WTC11 (cell line): ENCODE results near the gene ESR2. TPM values are rescaled to one million over a fixed set of nuclear protein-coding genes. Genes with fewer than 3 reads are reported as not detected.

Source experiments
- ATAC-seq: fragments of 200-7000 bp; cut with Tn5 transposase; 2 replicates; pipeline ENCODE4 v1.10.0; 2021; ENCODE audit warnings: mild to moderate bottlenecking, moderate library complexity
- CTCF ChIA-PET: fragments of 300-600 bp; sonication (Branson Sonifier 250); formaldehyde crosslinking; loops from one replicate; lab custom pipeline; 2021; ENCODE audit warnings: antibody characterized with exemption; lab: Charles Lee
- POLR2A ChIA-PET: fragments of 350-600 bp; sonication (Branson Sonifier 250); formaldehyde crosslinking; loops from one replicate; lab custom pipeline; 2021; ENCODE audit warnings: antibody characterized with exemption; lab: Charles Lee
- DNase-seq: peaks from one replicate; pipeline ENCODE4 v3.0.0; 2021; ENCODE audit warnings: low spot score
- H3K27ac Mint-ChIP-seq: 2 replicates; pipeline ENCODE4 v1.8.0; 2021; ENCODE audit warnings: mixed read lengths
- H3K27me3 Mint-ChIP-seq: 2 replicates; pipeline ENCODE4 v1.8.0; 2021; ENCODE audit warnings: low read depth, mild to moderate bottlenecking, moderate library complexity, mixed read lengths
- H3K36me3 Mint-ChIP-seq: 2 replicates; pipeline ENCODE4 v1.8.0; 2021; ENCODE audit warnings: mixed read lengths
- H3K4me1 Mint-ChIP-seq: 2 replicates; pipeline ENCODE4 v1.8.0; 2022; ENCODE audit warnings: mixed read lengths
- H3K4me3 Mint-ChIP-seq: 2 replicates; pipeline ENCODE4 v1.8.0; 2021; ENCODE audit warnings: mild to moderate bottlenecking, moderate library complexity, mixed read lengths
- H3K9me3 Mint-ChIP-seq: 2 replicates; pipeline ENCODE4 v1.8.0; 2021; ENCODE audit warnings: mixed read lengths
- ATF3 ChIP-seq: sonication (generic); formaldehyde crosslinking; conservative IDR thresholded peaks from 2 replicates; pipeline ENCODE4 v1.8.1; 2022; ENCODE audit warnings: mild to moderate bottlenecking, missing genetic modification reagents
- ATF6 ChIP-seq: sonication (generic); formaldehyde crosslinking; IDR thresholded peaks from 2 replicates; pipeline ENCODE4 v1.8.1; 2023; ENCODE audit warnings: mild to moderate bottlenecking, missing genetic modification reagents
- CBFB ChIP-seq: sonication (generic); formaldehyde crosslinking; IDR thresholded peaks from 2 replicates; pipeline ENCODE4 v1.8.1; 2022; ENCODE audit warnings: mild to moderate bottlenecking, low read depth, missing genetic modification reagents
- CREM ChIP-seq: sonication (generic); formaldehyde crosslinking; IDR thresholded peaks from 2 replicates; pipeline ENCODE4 v1.8.1; 2022; ENCODE audit warnings: mild to moderate bottlenecking, missing genetic modification reagents, moderate library complexity
- ERG ChIP-seq: fragments of 250-450 bp; sonication (Bioruptor Pico); IDR thresholded peaks from 2 replicates; pipeline ENCODE4 v1.8.0; 2021; ENCODE audit warnings: mild to moderate bottlenecking
- ESRRA ChIP-seq: sonication (generic); formaldehyde crosslinking; IDR thresholded peaks from 2 replicates; pipeline ENCODE4 v1.8.1; 2022; ENCODE audit warnings: mild to moderate bottlenecking, missing genetic modification reagents, borderline replicate concordance
- ETV6 ChIP-seq: sonication (generic); formaldehyde crosslinking; IDR thresholded peaks from 2 replicates; pipeline ENCODE4 v1.8.1; 2022; ENCODE audit warnings: mild to moderate bottlenecking, missing genetic modification reagents
- FOXK1 ChIP-seq: sonication (generic); formaldehyde crosslinking; IDR thresholded peaks from 2 replicates; pipeline ENCODE4 v1.8.0; 2022; ENCODE audit warnings: mild to moderate bottlenecking, moderate library complexity, missing genetic modification reagents
- GTF2I ChIP-seq: fragments of 250-450 bp; sonication (Bioruptor Pico); conservative IDR thresholded peaks from 2 replicates; pipeline ENCODE4 v1.4.0; 2021; ENCODE audit warnings: mild to moderate bottlenecking
- NR1H2 ChIP-seq: sonication (generic); formaldehyde crosslinking; IDR thresholded peaks from 2 replicates; pipeline ENCODE4 v1.9.0; 2021; ENCODE audit warnings: mild to moderate bottlenecking, moderate library complexity, missing genetic modification reagents
- PRRX2 ChIP-seq: fragments of 250-450 bp; sonication (Bioruptor Pico); IDR thresholded peaks from 2 replicates; pipeline ENCODE4 v1.8.0; 2021; ENCODE audit warnings: mild to moderate bottlenecking
- SMAD3 ChIP-seq: sonication (generic); formaldehyde crosslinking; IDR thresholded peaks from 2 replicates; pipeline ENCODE4 v1.8.0; 2022; ENCODE audit warnings: missing genetic modification reagents, mild to moderate bottlenecking, borderline replicate concordance
- SOX15 ChIP-seq: fragments of 250-450 bp; sonication (Bioruptor Pico); IDR thresholded peaks from 2 replicates; pipeline ENCODE4 v1.9.0; 2021; ENCODE audit warnings: mild to moderate bottlenecking
- TEAD1 ChIP-seq: sonication (generic); formaldehyde crosslinking; IDR thresholded peaks from 2 replicates; pipeline ENCODE4 v1.8.0; 2022; ENCODE audit warnings: mild to moderate bottlenecking, missing genetic modification reagents
- TEAD4 ChIP-seq: sonication (generic); formaldehyde crosslinking; IDR thresholded peaks from 2 replicates; pipeline ENCODE4 v1.8.0; 2022; ENCODE audit warnings: mild to moderate bottlenecking, missing genetic modification reagents
- USF1 ChIP-seq: sonication (generic); formaldehyde crosslinking; IDR thresholded peaks from 2 replicates; pipeline ENCODE4 v1.8.0; 2022; ENCODE audit warnings: mild to moderate bottlenecking, missing genetic modification reagents
- ZBTB21 ChIP-seq: sonication (generic); formaldehyde crosslinking; IDR thresholded peaks from 2 replicates; pipeline ENCODE4 v1.8.1; 2023; ENCODE audit warnings: mild to moderate bottlenecking, missing genetic modification reagents, borderline replicate concordance
- ZNF121 ChIP-seq: sonication (generic); formaldehyde crosslinking; IDR thresholded peaks from 2 replicates; pipeline ENCODE4 v1.8.0; 2023; ENCODE audit warnings: missing genetic modification reagents
- ZNF219 ChIP-seq: sonication (generic); formaldehyde crosslinking; IDR thresholded peaks from 2 replicates; pipeline ENCODE4 v1.8.0; 2023; ENCODE audit warnings: missing genetic modification reagents, mild to moderate bottlenecking, borderline replicate concordance
- ZNF317 ChIP-seq: sonication (generic); formaldehyde crosslinking; IDR thresholded peaks from 2 replicates; pipeline ENCODE4 v1.8.1; 2023; ENCODE audit warnings: low read depth, mild to moderate bottlenecking, moderate library complexity, missing genetic modification reagents, borderline replicate concordance
- ZNF532 ChIP-seq: fragments of 250-450 bp; sonication (Bioruptor Pico); IDR thresholded peaks from 2 replicates; pipeline ENCODE4 v1.9.0; 2021; ENCODE audit warnings: mild to moderate bottlenecking, borderline replicate concordance
- total RNA-seq: library from RNA; stranded (reverse); gene quantifications from 3 replicates; pipeline ENCODE4 v1.2.3, GENCODE V29; 2021
- TF ChIP-seq, protein P1 (sequence below): sonication (generic); formaldehyde crosslinking; IDR thresholded peaks from 2 replicates; pipeline ENCODE4 v1.8.1; 2023; ENCODE audit warnings: mild to moderate bottlenecking, missing genetic modification reagents
- TF ChIP-seq, protein P2 (sequence below): fragments of 250-450 bp; sonication (Bioruptor Pico); conservative IDR thresholded peaks from 2 replicates; pipeline ENCODE4 v1.9.0; 2021; ENCODE audit warnings: mild to moderate bottlenecking

The ESR2 gene
- total RNA-seq, 1 experiment from 2014 or later, result 0.50 TPM

GRCh38 chr14:64201296-64201695 is 92.9 kb downstream of the ESR2 start:
- ATAC-seq (no peak), DNase-seq (no peak)
- Mint-ChIP-seq H3K9me3 (no peaks in the 10 kb centered on the region), H3K36me3 (peaks cover 7% of the 10 kb centered on the region; the same call in 1 of the 2 replicates), H3K27ac (peak overlapping the region; percentile 76), H3K27me3 (no peaks in the 10 kb centered on the region), H3K4me3 (no peak overlapping the region), H3K4me1 (peaks cover 56% of the 10 kb centered on the region)
- TF ChIP-seq PRRX2 (CRISPR knock-in tag) (no peak), FOXK1 (CRISPR knock-in tag) (no peak), TEAD1 (CRISPR knock-in tag) (no peak), GTF2I (no peak), ESRRA (no peak), ZNF121 (CRISPR knock-in tag) (no peak), NR1H2 (no peak), ZNF317 (CRISPR knock-in tag) (no peak), ETV6 (CRISPR knock-in tag) (no peak), ZNF532 (CRISPR knock-in tag) (no peak), SMAD3 (CRISPR knock-in tag) (no peak), ZBTB21 (CRISPR knock-in tag) (no peak), ATF6 (CRISPR knock-in tag) (no peak), ATF3 (CRISPR knock-in tag) (no peak)
- TF ChIP-seq, protein P1, sequence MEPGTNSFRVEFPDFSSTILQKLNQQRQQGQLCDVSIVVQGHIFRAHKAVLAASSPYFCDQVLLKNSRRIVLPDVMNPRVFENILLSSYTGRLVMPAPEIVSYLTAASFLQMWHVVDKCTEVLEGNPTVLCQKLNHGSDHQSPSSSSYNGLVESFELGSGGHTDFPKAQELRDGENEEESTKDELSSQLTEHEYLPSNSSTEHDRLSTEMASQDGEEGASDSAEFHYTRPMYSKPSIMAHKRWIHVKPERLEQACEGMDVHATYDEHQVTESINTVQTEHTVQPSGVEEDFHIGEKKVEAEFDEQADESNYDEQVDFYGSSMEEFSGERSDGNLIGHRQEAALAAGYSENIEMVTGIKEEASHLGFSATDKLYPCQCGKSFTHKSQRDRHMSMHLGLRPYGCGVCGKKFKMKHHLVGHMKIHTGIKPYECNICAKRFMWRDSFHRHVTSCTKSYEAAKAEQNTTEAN (CRISPR knock-in tag), result no peak
- TF ChIP-seq, protein P2, sequence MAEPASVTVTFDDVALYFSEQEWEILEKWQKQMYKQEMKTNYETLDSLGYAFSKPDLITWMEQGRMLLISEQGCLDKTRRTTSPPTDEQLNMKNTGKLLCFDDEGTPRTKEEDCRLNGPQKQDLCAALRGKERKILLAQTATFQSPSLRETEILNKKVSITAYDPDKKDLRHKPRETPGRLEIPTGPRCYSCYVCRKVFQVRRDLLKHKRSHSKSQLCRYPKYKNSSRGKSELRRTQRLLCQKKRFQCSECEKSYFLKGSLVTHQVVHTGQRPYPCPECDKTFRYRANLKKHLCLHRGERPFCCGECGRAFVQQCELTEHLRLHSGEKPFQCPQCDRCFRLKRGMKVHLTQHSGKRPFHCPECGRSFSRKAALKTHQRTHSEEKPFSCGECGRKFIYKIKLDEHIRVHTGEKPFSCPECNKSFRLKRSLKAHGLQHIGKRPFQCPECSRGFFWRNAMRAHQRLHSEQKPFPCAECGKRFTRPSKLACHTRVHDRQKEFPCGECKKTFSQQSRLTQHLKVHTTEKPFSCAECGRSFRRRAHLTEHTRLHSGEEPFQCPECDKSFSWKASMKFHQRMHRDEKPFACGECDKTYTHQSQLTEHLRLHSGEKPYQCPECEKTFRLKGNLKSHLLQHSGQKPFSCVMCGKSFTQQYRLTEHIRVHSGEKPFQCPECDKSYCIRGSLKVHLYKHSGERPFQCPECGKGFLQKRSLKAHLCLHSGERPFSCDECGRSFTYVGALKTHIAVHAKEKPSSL (CRISPR knock-in tag), result no peak
- ChIA-PET POLR2A (no interaction called here), CTCF (no interaction called here)

DNA sequence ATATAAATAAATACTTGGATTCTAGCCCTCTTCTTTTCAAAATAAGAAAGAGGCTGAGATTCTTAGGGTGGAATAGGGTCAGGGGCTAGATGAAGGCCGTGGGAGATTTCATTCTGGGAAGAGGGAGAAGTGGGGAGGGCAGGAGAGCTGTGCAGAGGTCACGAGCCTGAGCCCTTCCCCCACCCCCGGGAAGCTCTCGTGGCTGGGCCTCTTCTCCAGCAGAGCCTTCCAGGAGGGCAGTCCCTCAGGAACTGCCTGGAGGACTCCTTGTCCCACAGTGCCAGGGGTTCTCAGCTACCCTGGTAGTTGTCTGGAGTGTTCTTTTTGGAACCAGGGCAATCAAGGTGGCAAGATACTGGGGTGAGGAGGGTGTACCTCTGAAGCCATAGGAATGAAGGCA is 94.0 kb downstream of the ESR2 start:
- Mint-ChIP-seq H3K27ac (0 out of 2 replicates have a peak overlapping the region, but pooled peaks have one; percentile 7), H3K27me3 (no peaks in the 10 kb centered on the region), H3K36me3 (peaks cover 7% of the 10 kb centered on the region; the same call in 1 of the 2 replicates), H3K4me3 (no peak overlapping the region), H3K4me1 (peaks cover 59% of the 10 kb centered on the region), H3K9me3 (no peaks in the 10 kb centered on the region)
- ChIA-PET CTCF (interaction anchor here (1.2 kb wide), 1 partner anchor 94 kb away, joined by 3 read pairs; the partner anchor contains the start of gene ESR2), POLR2A (no interaction called here)
- ATAC-seq (peak; percentile 39), DNase-seq (no peak)
- no peak for TF ChIP-seq ZNF219 (CRISPR knock-in tag)
- no peak for TF ChIP-seq CBFB (CRISPR knock-in tag)
- TF ChIP-seq CREM, result no peak
- no peak for TF ChIP-seq USF1 (CRISPR knock-in tag)
- no peak for TF ChIP-seq SOX15
- TF ChIP-seq TEAD4, result no peak
- TF ChIP-seq ERG (CRISPR knock-in tag), result no peak
